NCI-H1105 treated with DMSO at 0.1 percent for 48 hours (cell line): ENCODE measurements around the gene MRPL57.
"Not testable (repeated sequence)": the region's sequence is repeated elsewhere in the genome, so short reads cannot be mapped to it uniquely, and the experiment has no call there.

Experiments used
- DNase-seq: peaks from one replicate; lab custom pipeline; 2025; lab: John Stamatoyannopoulos, UW

MRPL57 gene

DNA sequence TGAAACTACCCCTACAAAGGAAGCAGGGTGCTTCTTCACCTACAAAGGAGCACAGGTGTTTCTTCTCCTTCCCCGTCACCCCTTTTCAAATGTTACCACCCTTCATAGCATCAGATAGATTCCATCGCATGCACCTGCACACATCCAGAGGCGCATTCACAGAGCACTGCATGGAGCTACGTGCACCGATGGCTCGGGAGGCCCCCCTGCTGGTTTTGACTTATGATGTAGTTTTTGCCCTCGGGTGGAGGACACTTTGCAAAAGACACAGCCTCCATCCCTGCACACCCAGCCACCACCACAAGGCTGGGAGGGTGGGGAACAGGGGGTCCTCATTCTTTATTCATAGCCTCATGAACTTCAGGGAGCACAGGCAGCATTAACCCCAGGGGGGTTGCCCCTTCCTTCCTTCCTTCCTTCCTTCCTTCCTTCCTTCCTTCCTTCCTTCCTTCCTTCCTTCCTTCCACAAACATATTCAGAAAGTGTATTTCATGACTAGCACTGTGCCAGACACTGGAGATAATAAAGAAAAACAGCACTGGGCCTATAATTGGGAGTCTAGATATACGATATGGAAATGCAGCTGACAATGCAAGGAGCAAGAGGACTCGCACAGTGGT lies 21.3 kb downstream of the MRPL57 start:
- not testable (repeated sequence) for DNase-seq

DNA sequence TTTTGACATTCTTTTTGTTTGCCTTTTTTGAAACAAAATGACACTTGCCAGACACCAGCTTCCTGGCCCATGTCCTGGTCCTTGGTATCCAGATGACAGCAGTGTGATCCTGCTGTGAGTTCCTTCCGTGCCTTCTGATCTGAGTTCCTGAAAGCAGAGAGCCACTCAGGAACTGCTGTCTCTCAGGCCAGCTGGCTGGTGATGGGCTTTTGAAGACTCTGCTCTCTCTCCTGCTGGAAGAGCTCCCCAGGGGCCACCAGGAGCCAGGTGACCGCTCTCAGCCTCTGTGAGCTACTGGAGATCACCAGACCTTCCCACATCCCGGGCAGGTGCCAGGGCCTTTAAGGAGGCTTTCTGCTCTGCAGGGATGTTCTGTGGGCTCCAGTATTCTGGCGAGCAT lies 21.9 kb downstream of the MRPL57 start:
- not testable (repeated sequence) for DNase-seq

DNA sequence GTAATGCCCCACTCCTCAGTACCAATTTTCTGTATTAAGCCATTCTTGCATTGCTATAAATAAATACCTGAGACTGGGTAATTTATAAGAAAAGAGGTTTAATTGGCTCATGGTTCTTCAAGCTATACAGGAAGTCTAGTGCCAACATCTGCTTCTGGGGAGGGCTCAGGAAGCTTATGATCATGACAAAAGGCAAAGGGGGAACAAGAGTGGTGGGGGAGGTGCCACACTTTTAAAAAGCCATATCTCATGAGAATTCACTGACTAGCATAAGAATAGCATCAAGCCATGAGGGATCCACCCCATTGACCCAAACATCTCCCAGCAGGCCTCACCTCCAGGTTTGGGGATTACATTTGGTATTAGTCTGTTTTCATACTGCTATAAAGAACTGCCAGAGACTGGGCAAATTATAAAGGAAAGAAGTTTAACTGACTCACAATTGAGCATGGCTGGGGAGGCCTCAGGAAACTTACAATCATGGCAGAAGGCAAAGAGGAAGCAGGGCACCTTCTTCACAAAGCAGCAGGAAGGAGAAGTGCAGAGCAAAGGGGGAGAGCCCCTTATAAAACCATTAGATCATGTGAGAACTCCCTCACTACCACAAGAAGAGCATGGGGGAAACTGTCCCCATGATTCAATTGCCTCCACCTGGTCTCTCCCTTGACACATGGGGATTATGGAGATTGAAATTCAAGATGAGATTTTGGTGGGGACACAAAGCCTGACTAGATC lies 25.2 kb downstream of the MRPL57 start:
- DNase-seq = not testable (repeated sequence)

DNA sequence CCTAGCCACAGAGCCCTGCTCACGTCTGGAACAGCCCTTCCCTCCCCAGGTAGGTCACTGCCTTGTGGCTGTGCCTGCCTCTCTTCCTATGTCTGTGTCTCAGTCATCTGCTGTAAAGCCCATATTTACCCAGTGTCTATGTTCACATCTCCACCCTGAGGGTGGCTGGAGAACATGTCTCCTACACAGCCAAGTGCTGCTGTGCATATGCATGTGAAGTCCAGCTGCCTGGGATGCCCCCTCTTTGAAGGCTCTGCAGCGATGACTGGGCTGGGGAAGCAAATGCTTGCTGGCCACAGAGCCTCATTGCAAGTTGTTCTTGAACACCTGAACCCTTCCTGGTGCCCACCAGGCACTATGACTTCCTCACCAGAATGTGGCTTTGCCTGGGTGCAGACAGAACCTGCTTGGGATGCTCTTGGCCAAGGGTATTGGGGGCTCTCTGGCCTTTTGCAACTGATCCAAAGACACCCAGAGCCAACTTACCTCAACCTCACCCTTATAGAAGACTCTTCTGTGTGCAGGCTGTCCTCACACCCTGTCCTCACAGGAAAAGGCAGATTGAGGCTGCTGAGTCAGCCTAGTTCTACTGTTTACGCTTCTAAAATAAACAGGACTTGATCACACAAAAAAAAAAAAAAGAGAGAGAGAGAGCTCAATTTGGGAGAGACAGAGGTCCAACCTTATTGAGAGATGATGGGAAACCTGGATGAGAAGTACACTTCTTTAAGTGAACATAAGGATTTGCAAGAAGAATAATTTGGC lies 26.5 kb downstream of the MRPL57 start:
- DNase-seq = no peak

DNA sequence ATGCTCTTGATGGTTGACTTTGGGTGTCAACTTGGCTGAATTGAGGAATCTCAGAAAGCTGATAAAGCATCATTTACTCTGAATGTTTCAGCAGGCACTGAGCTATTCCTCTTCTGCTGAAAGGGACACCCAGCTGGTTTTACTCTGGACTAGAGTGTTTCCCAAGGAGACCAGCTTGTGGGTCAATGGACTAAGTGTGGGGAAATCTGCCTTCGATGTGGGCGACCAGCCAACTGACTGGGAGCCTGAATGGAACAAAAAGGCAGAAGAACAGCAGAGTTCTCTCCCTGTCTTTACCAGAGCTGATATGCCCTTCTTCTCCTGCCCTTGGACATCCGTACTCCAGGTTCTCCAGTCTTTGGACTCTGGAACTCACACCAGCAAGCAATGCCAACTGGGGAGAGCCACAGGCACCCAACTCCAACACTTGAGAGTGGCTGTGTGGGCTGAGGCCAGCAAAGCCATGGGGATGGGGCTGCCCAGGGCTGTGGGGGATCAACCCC lies 32.2 kb downstream of the MRPL57 start:
- DNase-seq = no peak

DNA sequence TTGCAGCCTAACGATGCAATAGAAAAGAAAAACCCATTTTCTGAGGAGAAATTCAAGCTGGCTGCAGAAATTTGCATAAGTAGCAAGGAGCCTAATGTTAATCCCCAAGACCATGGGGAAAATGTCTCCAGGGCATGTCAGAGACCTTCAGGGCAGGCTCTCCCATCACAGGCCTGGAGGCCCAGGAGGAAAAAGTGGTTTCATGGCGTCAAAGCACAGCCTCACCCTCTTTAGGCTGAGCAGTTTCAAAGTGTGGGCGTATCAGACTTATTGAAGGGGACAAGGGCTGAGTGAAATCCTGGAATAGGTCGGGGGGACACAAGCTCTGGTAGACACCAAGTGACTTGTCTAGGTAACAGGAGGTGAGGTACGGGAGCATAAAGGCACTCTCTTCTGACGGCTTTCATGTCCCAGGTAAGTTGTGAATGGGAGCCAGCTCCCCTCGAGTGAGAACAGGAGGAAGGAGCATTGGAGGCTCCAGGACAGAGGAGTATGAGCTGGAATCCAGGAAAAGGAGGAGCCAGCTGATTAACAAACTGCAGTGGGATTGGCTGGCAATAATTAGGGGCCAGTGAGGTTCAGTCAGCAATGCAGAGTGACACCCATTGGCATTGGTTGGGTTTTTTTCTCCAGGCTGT lies 35.8 kb downstream of the MRPL57 start:
- DNase-seq = no peak

DNA sequence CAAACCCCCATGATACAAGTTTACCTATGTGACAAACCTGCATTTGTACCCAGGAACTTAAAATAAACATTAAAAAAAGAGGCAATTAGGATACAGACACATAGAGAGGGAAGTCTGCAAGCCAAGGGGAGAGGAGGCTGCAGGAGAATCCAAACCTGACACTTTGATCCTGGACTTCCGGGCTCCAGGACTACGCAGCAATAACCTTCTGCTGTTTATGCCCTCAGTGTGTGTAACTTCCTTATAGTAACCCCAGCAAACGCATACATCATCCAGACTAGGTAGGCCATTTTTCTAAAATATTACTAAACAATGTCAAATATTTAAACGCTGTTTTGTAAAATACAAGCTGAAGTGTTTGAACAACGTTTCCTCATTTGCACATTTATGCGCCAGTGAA lies 39.0 kb downstream of the MRPL57 start:
- DNase-seq = not testable (repeated sequence)

DNA sequence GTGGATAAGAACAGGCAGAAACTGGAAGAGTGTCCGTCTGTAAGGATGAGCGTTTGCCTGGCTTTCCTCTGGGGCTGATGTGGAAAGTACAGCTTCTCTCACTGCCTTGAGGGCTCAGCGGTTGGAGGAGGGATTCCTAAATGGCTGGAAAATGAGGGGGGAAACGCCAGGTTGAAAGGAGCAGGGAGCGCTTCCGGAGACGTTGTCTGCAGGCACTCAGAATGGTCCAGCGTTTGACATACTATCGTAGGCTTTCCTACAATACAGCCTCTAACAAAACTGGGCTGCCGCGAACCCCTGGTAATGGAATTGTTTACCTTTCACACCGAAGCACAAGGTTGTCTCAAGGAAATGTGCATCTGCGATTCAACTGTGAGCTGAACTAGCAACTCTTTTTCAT lies 39.9 kb downstream of the MRPL57 start:
- no peak for DNase-seq

DNA sequence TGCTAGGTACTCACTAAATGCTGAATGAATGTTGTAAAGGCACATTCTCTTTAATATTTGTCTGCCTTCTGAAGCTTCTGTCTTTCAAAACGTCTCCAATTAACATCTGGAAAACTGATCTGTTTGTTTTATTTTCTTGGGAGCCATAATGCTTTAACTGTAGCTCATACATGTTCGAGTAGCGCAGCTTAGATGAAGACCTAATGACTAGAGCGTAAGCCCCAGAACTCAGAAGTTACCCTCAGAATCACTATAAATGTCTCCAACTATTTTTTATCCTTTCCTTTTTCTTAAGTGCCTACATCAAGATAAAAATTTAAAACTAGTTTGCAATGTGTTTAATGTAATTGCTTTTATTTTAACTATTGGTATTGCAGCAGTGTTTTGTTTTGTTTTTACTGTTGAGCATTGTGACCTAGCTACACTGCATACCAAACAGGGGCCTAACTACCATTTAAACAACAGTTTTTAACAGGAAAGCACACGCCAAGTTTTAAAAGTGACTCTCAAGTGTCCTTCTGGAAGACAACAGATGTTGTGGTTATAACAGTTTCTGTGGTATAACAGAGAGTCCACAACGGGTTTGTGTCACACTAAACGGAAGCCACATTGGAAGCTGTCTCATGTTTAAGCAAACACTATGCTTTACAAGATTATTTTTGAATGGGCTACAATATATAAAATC lies 42.0 kb downstream of the MRPL57 start:
- DNase-seq = no peak

DNA sequence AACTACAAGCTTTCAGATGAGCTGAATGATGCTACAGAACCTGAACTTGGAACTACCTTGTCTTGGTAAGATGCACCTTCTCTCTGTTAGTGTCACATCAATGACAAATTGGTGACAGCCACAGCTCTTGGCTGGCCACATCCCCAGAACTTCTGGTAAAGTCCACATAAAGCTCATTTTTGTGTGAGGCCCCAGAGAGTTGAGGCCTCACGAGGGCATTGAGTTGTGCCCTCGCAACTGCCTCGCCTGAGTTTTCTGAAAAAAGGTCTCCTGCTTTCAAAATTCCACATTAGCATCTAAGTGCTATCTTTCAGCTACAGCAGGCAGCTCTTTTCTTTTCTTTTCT lies 42.6 kb downstream of the MRPL57 start:
- DNase-seq = no peak

DNA sequence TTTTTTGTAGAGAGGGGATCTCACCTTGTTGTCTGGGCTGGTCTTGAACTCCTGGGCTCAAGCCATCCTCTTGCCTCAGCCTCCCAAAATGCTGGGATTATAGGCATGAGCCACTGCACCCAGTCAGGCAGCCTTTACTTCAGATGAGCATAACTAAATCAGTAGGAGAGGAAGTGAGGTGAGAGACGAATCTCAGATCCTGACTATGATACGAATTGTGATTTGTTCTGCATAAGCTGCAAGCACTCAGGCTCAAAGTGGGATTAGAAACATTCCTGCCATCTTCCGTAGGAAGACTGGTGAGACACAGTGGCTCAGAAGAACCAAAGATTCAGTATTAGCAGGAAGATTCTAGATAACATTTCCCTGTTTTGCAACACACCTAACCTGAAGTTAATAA lies 43.3 kb downstream of the MRPL57 start:
- DNase-seq = not testable (repeated sequence)

DNA sequence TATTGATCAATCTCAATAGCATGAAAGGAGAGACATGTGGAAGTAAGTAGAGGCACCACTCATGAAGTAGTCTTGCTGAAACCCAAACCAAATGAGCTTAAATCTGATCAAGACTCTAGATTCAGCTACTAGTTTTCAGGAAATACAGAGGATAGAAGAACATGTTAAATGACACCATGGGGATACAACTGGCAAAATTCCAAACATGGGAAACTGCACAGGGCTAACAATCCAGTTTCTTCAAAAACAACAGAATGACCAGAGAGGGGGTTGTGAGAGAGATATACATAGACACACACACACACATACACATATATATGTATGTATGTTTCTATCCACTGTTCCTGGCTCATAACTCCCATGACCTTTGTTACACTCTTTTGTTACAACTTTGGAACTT lies 44.8 kb downstream of the MRPL57 start:
- DNase-seq = no peak

DNA sequence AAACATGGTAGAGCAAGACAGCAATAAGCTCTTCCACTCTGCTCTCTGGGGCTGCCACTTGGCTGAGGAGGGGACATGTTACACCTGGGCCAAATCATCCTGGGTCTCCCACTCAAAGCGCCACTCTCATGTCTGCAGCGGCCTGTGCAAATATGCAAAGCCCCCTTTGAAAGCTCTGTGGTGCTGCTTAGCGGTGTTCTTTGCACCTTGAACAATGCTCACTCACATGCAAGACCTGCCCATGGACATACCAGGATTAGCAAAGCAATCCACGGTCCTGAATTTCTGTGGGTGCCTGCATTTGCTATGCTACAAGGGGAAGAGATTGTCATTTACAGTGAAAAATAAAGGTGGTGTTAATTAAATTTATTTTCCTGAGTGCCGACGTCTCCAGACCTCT lies 48.6 kb downstream of the MRPL57 start:
- DNase-seq = no peak

DNA sequence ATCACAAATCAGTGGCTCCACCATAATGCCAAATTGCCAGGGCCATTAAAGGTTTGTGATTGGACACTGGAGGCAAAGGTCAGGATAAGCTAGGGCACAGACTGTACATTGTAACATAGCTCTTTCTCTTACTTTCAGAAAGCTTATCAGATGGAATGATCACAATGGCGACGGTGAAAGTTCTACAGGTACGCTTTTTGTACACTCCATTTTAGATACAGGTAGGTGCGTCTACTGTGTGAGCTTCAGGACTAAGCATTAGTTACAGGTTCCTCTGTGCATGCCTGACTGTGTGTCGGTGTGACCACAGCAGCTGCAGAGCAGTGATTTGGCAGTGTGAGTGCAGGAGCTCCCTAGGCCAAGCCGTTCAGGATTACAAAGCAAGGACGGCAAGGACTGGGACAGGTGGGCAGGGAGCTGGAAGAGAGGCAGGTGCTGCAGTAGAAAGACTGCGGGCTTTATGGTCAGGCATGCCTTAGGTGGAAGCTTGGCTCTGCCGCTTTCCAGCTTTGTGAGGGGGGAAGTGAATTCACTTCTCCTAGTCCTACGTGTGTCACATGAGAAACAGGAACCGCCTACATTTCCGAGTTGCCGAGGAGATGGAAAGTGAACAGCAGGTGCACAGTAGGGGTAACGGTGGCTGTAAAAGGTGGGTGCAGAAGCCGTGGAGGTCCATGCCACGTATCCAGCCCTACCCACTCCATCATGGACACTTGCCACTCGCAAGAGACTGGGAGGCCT lies 49.6 kb downstream of the MRPL57 start:
- DNase-seq = no peak

DNA sequence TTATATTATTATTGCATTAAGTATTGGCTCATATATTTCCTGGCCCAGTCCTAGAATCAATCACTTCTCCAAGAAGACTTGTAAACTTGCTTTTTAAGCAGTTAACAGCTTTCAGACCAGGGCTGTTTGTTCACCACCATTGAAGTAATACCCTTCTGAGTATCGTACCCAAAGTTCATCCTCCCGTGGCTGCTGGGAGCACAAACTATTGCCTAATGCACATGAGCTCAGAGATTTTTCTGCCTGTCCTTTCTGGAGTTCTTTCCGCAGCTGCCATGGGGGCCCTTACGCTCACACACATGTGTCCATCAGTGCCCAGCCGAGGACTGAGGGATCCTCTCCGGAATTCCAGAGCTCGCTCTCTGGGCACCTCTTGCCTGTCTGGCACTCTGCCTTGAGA lies 51.5 kb downstream of the MRPL57 start:
- no peak for DNase-seq
